ENCODE measurements around the gene FERMT1.
"Not testable (repeated sequence)": the region's sequence is repeated elsewhere in the genome, so short reads cannot be mapped to it uniquely, and the experiment has no call there.

Gene FERMT1

DNA sequence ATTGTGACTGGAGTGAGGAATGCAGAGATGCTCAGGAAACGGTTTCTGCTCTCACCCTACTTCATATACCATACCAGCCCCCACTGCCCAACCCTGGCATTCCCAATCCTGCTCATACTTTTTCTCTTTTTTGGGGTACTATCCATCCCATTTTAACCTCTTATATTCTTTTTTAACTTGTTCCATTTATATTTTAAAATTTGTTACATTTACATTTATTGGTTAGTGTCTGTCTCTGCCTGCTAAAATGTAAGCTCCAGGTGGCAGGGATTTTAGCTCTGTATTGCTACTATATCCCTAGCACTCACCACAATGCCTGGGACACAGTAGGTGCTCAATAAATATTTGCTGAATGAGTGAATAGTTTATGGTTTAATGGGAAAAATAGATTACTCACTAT is 8.1 kb downstream of the FERMT1 start:
- FAIRE-seq = no peak

DNA sequence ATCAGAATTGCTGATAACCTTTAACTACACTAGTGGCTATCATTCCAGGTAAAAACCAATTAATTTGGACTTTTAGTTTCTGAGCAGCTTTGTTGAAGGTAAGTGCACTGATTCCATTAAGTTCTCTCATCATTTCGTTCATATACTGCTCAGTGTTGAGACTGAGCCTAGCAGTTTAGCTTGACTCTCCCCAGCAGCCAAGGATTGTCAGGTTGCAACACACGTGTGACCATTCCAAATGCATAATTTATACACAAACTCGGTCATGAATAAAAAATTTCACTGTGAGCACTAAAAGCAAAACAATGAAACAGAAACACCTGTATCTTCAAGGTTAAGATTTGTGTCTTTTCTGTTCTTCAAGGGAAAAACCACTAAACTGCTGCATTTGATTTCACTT is 8.9 kb downstream of the FERMT1 start:
- no peak for FAIRE-seq

DNA sequence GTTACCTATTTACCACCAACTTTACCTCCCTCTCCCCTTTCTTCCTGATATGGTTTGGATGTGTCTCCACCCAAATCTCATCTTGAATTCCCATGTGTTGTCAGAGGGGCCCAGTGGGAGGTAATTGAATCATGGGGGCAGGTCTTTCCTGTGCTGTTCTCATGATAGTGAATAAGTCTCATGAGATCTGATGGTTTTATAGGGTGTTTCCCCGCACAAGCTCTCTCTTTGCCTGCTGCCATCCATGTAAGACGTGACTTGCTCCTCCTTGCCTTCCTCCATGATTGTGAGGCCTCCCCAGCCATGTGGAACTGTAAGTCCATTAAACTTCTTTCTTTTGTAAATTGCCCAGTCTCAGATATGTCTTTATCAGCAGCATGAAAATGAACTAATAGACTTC is 9.9 kb downstream of the FERMT1 start:
- FAIRE-seq = not testable (repeated sequence)

DNA sequence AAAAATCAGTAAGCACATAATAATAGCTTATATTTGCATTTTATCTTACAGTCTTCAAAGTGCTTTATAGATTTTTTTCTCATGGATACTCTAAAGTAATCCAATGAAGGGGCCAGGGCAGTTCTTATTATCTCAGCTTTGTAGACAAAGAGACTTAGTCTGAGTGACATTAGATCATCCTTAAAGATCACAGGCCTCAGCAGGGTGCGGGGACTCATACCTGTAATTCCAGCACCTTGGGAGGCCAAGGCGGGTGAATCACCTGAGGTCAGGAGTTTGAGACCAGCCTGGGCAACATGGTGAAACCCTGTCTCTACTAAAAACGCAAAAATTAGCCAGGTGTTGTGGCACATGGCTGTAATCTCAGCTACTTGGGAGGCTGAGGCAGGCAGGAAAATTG is 14.5 kb downstream of the FERMT1 start:
- no peak for FAIRE-seq

DNA sequence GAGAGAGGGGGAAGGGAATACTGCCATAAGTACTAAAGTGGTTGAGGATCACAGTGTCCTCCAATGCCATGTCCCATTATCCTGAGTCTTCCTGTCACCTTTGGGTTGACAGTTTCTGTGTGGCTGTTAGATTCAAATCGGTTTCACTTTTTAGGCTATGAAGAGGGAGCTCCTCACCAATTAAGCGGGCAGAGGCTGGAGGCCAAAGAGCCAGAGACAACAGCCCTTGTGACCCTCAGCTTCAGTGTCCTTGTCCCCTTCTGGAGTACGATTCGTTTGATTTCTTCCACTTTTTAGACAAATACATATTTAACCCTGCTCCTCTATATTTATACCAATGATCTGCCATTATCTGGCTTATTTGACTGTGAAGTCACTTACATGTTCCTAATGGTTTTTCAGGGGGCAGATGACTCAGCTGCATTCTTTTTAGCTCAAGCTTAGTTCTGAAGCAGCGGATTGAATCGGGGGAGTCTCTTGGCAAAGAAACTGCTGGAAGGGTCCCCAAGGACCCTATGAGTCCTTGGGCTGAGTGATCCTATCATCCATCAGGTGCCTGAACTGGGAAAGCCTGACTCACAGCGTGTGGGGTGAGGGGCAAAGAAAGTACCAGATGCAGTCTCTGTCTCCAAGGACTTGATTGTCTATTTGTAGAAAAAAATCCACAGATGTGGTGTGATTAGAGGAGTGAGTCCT is 18.2 kb downstream of the FERMT1 start:
- FAIRE-seq = no peak

DNA sequence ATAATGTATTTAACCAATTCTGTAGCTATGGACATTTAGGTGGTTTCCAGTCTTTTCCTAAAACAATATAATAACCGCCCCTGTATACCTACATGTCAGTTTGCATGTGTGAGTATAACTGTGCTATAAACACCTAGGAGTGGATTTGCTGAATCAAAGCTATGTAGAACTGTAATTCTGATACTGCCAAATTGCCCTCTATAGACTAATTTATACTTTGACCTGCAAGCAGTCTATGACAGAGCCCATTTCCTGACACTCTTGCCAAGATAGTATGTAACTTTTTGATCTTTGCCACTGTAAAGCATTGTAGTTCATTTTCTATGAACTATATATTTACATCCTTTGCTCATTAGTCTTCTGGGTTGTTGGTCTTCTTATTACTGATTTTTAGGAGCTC is 19.5 kb downstream of the FERMT1 start:
- no peak for FAIRE-seq

DNA sequence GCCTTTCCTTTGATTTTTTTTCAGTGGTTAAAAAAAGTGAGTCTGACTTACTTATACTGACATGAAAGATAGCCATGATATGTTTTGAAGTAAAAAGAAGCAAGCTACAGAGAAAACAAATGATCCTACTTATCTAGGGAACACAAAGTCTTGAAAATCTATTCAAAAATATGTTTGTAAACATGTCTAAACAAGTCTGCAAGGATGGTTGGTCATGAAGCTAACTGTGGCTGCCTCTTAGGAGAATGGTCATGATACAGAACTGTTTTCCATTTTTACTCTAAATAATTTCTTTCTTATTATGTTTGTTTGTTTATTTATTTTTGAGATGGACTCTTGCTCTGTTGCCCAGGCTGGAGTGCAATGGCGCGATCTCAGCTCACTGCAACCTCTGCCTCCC is 21.5 kb downstream of the FERMT1 start:
- FAIRE-seq = no peak

DNA sequence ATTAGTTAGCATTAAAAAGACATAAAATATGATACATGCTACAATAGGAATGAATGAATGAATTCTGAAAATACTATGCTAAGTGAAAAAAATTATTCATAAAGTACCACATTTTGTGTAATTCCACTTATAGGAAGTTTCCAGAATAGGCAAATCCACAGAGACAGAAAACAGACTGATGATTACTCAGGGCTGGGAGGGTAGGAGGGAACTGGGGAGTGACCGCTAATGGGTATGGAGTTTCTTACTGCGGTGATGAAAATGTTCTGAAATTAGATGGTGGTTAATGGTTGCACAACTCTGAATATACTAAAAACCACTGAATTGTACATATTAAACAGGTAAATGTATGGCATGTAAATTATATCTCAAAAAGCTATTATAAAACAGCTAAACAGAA is 22.6 kb downstream of the FERMT1 start:
- no peak for FAIRE-seq

DNA sequence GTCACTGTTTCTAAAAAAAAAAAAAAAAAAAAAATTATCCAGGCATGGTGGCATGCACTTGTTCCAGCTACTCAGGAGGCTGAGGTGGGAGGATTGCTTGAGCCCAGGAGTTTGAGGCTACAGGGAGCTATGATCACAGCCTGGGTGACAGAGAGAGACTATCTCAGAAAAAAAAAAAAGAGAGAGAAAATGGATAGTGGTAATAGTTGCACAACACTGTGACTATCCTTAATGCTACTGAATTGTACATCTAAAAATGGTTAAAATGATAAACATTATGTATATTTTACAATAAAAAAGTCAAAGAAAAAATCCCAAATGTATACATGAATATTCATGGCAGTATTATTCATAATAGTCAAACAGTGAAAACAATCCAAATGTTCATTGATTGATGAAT is 23.0 kb downstream of the FERMT1 start:
- FAIRE-seq = no peak

DNA sequence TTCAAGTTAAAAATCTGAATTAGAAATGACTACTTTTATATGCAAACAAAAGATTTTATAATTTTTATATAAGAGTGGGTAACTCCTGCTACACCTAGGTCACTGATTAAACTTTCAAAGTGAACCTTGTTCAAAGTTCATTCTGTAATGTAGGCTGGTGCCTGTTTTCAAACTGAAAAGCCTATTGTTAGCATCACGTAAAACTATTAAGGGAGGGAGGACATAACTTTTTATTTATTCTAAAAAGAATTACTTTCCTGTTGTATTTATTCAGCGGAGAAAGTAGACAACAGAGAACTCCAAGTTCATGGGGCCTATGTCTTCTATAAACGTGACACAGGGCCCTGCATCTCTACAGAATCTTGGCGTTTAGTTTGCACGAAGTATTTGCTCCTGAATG is 27.4 kb downstream of the FERMT1 start:
- no peak for FAIRE-seq

DNA sequence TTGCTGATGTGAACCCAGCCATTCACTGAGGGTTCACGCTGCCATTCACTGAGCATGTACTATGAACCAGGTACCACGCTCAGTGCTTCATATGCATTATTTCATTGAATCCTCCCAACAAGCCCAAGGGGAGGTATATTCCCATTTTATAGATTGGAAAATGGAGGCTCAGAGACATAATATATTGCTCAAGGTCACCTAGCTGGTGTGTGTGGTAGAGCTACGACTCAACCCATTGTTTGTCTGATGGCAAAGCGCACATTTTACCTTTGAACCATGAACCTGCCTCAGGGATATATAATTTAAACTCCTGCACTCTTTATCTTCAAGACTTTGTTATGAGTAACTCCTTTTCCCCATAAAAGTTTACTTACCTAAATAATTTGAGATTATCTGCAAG is 28.3 kb downstream of the FERMT1 start:
- FAIRE-seq = no peak

DNA sequence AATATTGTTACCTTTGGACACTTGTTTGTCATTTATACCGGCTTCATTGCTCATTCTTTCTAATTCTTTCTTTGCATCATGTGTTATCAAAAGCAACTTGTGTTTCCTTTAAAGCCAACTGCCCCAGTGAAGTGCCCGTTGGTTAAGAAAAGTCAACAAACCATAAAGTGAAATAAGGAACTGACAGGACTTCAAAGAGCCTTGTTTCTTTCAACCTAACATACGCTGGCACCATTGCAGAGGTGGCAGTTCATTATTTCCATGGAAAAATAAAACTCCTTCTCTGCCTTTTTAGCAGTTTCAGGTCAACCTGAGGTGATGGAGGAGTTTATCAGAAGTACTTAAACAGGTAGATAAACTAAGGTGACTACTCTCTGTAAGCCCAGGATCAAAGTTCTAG is 28.8 kb downstream of the FERMT1 start:
- no peak for FAIRE-seq

DNA sequence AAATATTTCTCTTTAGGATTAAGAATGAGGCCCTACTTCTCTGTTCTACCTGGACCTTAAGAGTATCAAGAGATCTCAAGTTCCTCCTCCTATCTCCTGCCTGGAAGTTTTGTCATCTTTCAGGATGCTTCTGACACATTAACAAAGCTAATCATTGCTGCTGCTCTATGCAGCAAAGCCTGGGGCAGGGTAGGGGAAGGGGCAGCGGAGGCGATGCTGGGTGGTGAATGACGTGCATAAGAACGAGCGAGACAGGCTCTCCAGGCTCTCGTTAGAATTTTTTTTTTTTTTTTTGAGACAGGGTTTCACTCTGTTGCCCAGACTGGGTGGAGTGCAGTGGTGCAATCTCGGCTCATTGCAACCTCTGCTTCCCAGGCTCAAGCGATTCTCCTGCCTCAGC is 31.2 kb downstream of the FERMT1 start:
- FAIRE-seq = no peak

DNA sequence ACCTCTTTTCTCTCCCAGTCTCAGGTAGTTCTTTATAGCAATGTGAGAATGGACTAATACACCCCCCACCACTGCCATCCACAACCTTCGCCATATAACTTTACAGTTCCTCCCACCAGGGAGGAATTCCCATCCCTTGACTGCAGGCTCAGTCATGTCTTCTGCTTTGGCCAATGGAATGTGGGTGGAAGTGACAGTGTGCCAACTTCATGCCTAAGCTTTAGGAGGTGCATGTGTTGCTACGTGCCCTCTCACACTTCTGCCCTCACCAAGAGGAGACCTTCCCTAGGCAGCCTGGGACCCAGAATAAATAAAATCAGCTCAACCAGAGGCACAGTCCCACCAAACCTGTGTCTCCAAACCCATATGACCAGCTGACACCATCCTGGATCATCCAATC is 36.0 kb downstream of the FERMT1 start:
- no peak for FAIRE-seq

DNA sequence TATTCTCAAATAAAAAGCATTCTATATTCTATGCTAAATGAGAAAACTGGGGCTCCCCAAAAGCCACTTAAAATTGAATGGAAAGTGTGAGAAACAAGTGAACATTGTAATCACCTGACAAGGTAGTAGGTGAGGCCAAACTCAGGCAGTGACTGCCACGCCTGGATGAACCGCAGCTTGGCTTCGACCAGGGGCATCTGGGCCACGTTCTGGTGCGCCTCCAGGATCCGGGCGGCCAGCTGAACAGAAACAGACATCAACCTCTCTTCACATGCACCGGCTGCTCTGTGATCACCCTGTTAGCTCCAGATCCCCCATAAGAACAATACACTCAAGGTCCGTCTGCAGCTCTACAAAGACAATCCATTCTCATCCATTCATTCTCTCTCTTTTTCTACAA is 38.9 kb downstream of the FERMT1 start:
- FAIRE-seq = no peak

DNA sequence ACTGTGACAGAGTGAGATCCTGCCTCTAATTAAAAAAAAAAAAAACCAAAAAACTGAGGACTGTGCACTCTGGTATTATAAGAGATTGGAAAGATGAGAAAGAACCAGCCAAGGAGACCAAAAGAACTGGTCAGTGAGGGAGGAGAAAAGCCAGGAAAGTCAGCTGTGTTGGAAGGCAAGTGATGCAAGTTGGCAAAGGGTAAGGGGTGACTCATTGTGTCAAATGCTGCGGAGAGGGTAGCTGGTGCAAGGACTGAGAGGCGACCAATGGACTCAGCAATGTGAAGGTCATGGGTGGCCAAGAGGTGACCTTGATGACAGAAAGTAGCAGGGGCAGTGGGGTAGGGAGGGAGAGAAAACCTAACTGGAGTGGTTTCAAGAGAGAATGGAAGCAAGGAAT is 41.6 kb downstream of the FERMT1 start:
- FAIRE-seq = no peak

DNA sequence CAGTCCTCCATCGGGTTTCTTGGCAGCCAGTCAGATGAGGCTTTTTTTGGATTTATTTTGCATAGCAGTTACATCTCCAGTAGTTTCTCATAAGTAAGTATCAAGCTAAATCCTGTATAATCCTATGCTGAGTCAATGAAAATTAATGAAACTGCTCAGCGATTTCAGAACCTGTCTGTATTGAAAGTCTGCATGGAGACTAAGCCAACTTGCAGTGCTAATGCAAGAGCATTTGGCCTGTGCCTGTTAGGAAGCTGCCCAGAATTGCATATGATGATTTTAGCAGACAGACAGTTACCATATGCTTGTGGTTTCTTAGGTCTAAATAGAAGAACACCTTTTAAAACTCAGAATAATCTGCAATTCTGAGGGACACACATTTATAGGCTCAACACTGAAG is 43.8 kb downstream of the FERMT1 start:
- no peak for FAIRE-seq

DNA sequence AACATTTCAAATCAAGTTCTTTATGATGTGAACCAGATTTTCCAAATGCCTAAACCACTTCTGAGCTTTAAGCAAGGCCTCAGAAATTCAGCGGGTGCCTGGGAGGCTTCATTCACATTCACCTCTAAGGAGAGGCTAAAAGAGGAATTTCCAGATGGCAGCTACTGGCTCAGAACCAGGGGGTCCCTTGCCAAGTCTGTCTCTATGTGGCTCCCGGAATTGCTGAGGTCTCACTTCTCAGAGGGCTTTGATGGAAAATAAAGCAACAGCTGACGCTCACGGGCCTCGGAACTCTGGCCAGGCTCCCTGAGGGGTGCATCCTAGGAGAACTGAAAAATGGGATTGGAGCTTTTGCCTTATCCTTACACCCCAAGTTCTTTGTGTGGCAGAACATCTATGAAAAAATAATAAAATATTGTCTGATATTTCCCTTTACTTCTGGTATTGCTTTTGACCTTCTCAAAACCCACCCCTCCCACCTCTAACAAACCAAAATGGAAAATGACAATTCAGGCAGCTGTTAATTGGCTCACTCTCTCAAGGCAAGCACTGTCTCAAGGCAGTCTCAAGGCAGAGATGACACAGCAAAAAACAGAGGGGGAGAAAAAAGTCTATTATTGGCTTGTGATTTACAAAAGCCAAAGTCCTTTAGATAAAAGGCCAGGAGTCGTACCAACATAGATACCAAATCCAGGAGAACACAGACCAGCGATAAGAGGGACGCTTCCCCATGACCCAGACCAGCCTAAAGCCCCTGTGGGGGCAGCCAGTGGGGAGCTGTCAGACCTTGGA is 47.2 kb downstream of the FERMT1 start:
- FAIRE-seq = no peak

DNA sequence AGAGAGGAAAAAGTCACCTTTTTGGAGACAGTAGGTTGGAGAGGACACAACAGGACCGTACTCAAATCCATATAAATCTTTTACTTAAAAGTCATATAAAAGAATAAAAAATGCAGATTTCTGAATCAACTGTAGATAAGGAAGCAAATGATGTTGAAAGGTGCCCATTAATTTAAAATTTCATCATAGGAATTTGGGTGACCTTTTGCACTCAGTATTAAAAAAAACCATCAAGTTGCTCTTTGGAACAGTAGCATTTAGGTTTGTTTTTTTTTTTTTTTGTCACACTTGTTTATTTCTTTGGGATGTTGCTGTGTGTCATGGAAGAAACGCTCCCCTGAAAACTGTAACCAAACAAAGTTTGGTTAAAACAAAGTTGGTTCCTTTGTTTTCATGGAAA is 48.0 kb downstream of the FERMT1 start:
- FAIRE-seq = no peak

DNA sequence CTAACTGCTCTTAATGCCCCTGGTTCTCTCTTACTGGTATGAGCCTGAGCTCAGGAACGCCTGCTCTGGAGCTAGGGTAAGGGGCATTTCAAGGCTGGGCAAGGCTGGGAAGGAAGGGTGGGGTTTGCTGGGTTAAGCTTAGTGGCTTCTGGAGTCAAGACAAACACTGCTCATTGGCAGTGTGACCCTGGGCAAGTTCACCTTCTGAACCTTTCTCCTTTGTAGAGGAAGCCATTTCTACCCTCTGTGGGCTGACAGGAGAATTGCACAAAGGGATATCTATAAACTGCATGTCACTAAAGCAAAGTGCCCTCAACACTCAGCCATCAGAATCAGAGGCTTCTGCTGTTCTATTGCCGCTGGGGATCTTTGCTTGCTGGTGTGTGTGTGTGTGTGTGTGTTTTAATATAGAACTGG is 48.7 kb downstream of the FERMT1 start:
- no peak for FAIRE-seq

DNA sequence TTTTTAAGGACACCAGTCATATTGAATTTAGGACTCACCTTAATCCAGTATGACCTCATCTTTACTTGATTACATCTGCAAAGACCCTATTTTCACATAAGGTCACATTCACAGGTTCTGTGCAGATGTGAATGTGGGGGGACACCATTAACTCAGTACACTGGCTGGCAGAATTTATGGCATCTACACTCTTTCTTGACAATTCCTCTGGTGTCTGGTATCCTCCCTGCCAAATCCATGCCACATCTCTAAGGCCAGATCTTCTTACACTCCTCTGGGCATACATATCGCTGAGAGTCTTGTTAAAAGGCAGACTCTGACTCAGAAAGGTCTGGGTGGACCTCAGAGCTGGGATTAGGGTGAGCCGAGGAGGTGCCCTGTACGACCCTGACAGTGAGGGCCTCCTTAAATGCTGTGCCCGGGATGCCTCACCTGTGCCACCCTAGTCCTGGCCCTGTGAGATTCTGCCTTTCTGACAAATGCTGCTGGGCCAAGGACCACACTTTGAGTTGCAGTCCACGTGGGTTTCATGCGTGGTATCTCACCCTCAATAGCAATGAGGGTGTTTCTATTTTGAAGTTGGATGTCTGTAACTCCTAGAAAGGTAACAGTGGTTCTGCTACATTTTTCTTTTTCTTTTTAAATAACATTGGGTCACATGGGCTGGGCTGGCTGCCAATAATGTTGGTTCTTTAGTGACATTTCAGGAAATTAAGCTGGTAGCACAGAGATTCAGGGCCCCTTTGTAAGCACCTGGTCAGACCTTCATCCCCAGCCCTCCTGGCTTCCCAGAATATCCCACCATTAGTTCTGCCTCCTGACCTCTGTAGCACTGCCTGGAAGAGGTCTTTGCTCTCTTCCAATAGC is 51.8 kb downstream of the FERMT1 start:
- no peak for FAIRE-seq

DNA sequence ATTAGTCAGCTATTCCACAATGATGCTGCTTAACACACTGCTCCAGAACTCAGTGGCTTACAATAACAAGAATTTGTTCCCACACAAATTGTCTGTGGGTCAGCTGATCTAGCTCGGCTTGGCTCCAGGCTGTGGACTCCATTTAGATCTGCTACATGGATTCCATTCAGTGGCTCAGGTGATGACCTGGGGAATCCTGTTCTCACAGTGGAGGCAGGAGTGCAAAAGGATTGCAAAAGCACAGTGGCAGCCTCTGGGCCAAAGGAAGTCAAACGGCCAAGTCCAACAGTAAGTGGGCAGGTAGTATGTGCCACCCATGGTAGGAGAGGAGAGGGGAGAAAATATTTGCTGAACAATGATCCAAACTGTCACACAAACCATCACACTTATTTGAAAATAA is 53.2 kb downstream of the FERMT1 start:
- no peak for FAIRE-seq

DNA sequence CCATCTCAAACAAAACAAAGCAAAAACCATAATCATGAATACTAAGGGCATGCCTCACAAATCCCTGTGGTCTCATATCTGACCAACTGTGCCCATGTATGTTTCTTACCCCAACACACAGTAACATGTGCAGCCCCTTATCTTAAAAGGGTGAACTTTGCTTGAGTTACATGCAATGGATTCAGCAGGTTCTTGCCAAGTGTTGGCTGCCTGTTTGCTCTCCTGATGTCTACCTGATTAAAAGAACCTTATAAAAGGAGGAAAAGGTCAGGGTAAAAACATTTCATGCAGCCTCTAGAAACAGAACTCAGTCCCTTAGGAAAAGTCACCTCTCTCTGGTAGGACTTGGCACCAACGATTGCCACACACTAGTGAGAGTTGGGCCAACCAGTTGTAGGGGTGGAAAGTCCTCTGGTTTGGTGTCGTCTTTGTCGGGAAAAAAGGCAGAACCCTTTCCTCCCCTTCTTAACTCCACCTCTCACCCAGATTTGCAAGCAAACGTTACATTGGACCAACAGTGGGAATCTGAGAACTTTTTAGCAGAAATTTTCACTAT is 55.0 kb downstream of the FERMT1 start:
- FAIRE-seq = no peak

DNA sequence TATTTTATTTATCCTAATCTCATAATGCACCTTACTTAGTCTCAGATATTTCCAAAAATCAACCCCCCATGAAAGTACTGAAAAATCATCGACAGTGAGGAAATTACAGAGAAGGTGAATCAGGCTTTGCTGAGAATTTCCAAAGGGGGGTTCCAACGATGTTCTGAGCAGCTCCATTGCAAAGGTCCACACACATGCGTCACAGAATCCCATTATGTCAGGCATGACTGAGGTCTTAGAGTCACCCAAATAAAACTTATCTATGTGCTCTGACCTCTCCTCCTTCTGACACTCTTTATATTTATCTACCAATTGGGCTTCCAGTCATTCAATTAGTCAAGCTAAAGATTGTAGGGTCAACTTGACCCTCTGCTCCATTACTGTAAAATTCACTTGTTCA is 56.2 kb downstream of the FERMT1 start:
- no peak for FAIRE-seq

Measured in G401.6 (cell line).